GM04504 (cell line): ENCODE results near the gene ADARB2.
"Not testable (repeated sequence)": the region's sequence is repeated elsewhere in the genome, so short reads cannot be mapped to it uniquely, and the experiment has no call there.

Experiments used
- DNase-seq: peaks from one replicate; pipeline ENCODE4 v3.0.0-alpha.2; 2012; ENCODE audit warnings: low read depth

ADARB2 gene

GRCh38 chr10:1462994-1463633 is 274.2 kb downstream of the ADARB2 start:
- DNase-seq: no peak

- DNase-seq: no peak
These were observed 274.8 kb downstream of the ADARB2 start for GRCh38 chr10:1462521-1462920.

- DNase-seq: no peak
These were observed 275.3 kb downstream of the ADARB2 start for GRCh38 chr10:1462032-1462431.

GRCh38 chr10:1461016-1461415 is 276.3 kb downstream of the ADARB2 start:
- no peak for DNase-seq

GRCh38 chr10:1459664-1460063 is 277.7 kb downstream of the ADARB2 start:
- not testable (repeated sequence) for DNase-seq

GRCh38 chr10:1454951-1455350 is 282.4 kb downstream of the ADARB2 start:
- DNase-seq: no peak

- DNase-seq: no peak
These were observed 282.9 kb downstream of the ADARB2 start for GRCh38 chr10:1454428-1454827.

- no peak for DNase-seq
These were observed 284.5 kb downstream of the ADARB2 start for GRCh38 chr10:1452777-1453176.

- no peak for DNase-seq
These were observed 285.4 kb downstream of the ADARB2 start for GRCh38 chr10:1451941-1452340.

- no peak for DNase-seq
These were observed 285.9 kb downstream of the ADARB2 start for GRCh38 chr10:1451362-1451888.

- DNase-seq: no peak
These were observed 287.6 kb downstream of the ADARB2 start for GRCh38 chr10:1449572-1450205.

GRCh38 chr10:1449021-1449420 is 288.3 kb downstream of the ADARB2 start:
- no peak for DNase-seq

- no peak for DNase-seq
These were observed 288.9 kb downstream of the ADARB2 start for GRCh38 chr10:1448252-1448930.

GRCh38 chr10:1444826-1445225 is 292.5 kb downstream of the ADARB2 start:
- no peak for DNase-seq

- no peak for DNase-seq
These were observed 296.4 kb downstream of the ADARB2 start for GRCh38 chr10:1440897-1441296.

- DNase-seq: no peak
These were observed 302.2 kb downstream of the ADARB2 start for GRCh38 chr10:1434912-1435692.

GRCh38 chr10:1434202-1434601 is 303.1 kb downstream of the ADARB2 start:
- DNase-seq: no peak

- DNase-seq: no peak
These were observed 305.2 kb downstream of the ADARB2 start for GRCh38 chr10:1432161-1432560.

GRCh38 chr10:1431229-1431628 is 306.1 kb downstream of the ADARB2 start:
- DNase-seq: no peak

- DNase-seq: not testable (repeated sequence)
These were observed 309.7 kb downstream of the ADARB2 start for GRCh38 chr10:1427521-1428186.

GRCh38 chr10:1426786-1427185 is 310.5 kb downstream of the ADARB2 start:
- no peak for DNase-seq

- DNase-seq: no peak
These were observed 311.4 kb downstream of the ADARB2 start for GRCh38 chr10:1425879-1426278.
